Activated CD4-positive, alpha-beta T cell treated with anti-CD3 and anti-CD28 coated beads, Interleukin-2, amount 50 U/mL, for 4 hours (primary cell): ENCODE measurements around the gene CCDC126.
A peak's percentile ranks its signal among the peaks of the same experiment; 100 is the strongest.
"Not testable (repeated sequence)": the region's sequence is repeated elsewhere in the genome, so short reads cannot be mapped to it uniquely, and the experiment has no call there.

Source experiments
- DNase-seq, 2 experiments: peaks; one replicate each; pipeline ENCODE4 v3.0.0-alpha.2; 2020

Gene CCDC126

DNA sequence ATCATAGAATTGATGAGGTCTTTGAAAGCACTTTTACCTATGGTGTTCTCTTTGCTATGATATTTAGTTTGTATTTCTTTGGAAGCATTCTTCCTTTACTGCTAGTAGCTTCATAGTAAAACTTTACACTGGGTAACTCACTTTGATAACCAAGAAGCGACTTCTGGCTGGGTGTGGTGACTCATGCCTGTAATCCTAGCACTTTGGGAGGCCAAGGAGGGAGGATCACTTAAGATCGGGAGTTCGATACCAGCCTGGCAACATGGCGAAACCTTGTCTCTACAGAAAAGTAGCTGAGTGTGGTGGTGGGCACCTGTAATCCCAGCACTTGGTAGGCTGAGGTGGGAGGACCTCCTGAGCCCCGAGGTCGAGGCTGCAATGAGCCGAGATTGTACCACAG, 36.2 kb downstream of the CCDC126 start:
- no peak for DNase-seq

DNA sequence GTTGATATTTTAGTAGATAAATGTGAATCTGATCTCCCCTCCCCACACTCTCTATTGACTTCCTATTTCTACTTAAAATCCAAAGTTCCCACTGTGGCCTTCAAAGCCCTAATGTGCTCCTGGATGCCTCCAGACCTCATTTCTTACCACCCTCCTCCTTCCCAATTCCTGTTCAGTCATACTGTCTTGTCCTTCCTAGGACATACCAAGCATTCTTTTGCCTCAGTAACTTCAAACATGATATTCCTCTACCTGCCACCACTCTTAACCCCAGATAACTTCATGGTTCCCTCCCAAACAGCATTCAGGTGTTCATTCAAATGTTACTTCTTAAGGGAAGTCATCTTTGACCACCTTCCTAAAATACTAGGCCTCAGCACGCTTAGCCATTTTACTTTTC, 48.6 kb downstream of the CCDC126 start:
- no peak for DNase-seq

DNA sequence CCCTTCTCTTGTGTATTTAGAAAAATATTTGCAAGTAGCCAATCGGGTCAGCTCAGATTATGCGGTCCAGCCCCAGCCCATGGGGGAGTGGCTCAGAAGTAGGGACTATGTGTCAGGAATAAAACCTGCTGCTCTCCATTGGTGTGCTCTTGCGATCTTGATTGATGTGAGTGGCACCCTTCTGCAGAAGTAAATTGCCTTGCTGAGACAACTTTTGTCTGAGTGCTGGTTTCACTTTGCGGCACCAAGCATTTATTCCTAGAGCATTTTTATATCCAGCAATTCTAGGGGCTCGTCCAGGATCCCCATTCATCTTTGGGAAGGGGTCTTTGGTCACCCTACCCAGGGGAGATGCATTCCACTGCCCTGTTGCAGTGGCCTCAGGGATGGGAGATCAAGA, 56.8 kb downstream of the CCDC126 start:
- no peak for DNase-seq

GRCh38 chr7:23654508-23654907, 57.3 kb downstream of the CCDC126 start:
- DNase-seq = no peak

- no peak for DNase-seq
Measured at GRCh38 chr7:23655433-23655832, 58.3 kb downstream of the CCDC126 start.

DNA sequence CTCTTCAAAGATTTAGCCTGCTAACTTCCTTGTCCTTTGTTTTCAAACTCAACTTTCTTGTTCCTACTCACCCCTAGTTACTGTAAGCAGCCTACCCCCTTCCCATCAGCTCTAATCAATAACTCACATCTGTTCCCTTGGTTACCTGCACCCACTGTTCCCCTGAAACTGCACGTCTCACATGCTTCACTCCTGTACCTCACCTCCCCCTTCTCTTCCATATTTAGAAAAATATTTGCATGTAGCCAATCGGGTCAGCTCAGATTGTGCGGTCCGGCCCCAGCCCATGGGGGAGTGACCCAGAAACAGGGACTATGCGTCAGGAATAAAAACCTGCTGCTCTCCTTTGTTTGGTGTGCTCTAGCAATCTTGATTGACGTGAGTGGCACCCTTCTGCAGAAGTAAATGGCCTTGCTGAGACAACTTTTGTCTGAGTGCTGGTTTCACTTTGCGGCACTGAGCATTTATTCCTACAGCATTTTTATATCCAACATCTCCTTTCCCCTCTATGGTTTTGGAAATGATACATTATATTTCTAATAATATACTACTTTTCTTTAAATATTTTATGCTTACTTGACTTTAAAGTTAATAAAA, 61.7 kb downstream of the CCDC126 start:
- DNase-seq = no peak

DNA sequence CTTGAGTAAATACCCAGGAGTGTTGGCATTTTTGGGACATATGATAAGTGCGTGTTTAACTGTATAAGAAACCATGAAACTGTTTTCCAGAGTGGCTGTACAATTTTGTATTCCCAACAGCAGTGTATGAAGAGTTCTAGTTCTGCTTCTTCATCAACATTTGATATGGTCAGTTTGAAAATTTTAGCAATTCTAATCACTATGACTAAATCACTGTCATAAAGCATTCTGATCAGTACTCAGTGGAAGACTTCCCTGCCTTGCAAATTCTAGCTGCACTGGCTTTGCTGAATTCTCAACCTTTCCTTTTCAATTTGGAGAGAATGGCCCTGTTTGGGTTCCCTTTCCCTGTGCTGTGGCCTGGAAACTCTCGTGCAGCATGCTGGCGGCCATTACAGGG, 64.2 kb downstream of the CCDC126 start:
- no peak for DNase-seq

DNA sequence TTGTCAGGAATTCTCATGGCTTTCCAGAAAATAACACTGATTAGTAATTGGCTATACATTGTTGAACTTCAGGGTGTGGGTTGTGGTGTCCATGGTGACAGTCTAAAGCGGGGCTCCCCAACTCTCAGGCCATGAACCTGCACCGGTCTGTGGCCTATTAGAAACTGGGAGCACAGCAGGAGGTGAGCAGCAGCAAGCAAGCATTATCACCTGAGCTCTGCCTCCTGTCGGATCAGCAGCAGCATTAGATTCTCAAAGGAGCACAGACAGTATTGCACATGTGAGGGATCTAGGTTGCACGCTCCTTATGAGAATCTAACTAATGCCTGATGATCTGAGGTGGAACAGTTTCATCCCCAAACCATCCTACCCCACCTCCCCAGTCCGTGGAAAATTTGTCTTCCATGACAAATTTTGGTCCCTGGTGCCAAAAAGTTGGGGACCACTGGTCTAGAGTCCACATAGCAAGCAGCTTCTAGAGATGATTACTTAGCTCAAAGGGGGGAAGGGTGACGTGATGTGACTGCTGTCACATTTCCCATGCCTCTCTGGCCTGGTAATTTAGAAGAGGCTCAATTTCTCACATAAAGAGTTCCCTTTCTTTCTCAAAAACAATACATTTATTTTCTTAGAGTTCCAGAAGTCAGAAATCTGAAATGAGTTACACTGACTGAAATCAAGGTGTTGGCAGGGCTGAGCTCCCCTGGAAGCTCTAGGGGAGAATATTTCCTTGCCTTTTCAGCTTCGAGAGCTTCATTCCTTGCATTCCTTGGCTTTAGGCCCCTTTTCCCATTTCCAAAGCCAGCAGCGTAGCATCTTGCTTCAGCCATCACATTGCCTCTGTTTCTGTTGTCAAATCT, 65.2 kb downstream of the CCDC126 start:
- DNase-seq = no peak

DNA sequence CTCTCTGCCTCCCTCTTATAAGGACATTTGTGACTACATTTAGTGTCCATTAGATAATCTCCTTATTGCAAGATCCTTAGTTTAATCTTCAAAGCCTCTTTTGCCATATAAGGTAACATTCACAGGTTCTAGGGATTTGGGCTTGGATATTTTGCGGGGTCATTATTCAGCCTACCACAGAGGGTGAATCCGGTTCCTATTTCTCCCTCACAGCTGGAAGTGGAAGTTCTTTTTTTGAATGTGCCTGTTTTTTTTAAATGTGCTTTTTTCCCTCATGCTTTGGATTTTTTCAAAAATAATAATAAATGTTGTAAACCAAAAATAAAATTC, 65.8 kb downstream of the CCDC126 start:
- no peak for DNase-seq

DNA sequence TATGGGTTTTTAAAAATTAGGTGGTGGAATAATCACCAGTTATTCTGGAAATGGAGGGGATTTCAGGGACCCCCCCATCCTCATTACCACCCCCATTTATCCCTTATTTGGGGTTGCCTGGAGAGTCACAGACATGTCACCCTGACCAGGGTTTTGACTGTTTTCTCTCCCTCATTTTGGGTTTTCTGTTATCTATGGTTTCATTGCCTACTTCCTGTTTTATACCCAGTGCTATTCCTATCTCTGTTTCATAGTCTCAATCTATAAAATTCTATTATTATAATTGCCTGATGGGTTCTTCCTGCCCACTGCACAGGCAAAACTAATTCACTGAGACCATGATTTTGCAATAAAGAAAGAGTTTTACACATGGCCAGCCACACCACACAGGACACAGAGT, 66.9 kb downstream of the CCDC126 start:
- DNase-seq = no peak

DNA sequence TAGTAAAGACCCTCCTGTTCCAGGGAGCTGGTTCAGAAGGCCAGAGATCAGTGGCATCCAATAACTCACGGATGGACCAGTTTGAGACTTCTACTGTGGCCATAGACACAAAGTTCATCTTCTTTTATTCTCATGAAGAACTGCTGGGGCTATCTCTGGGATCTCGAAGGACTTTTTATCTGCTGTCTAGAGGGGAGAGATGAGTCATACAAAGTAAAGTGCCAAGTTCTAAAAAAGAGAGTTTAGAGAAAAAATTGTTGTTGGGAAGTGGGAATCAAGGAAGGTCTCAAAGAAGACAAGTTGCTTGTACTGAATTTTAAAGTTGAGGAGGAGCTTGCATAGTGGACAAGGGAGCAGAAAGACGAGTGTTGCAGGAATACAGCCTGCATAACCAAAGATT, 74.9 kb downstream of the CCDC126 start:
- DNase-seq = no peak

- peak; percentile 73 to 75 for DNase-seq
Measured at GRCh38 chr7:23679898-23680413, 82.8 kb downstream of the CCDC126 start, which contains the start of gene FAM221A. Gene FAM221A, plus strand, starts transcription at chr7:23680199. Its CDS starts 20 bp downstream, at chr7:23680219.

DNA sequence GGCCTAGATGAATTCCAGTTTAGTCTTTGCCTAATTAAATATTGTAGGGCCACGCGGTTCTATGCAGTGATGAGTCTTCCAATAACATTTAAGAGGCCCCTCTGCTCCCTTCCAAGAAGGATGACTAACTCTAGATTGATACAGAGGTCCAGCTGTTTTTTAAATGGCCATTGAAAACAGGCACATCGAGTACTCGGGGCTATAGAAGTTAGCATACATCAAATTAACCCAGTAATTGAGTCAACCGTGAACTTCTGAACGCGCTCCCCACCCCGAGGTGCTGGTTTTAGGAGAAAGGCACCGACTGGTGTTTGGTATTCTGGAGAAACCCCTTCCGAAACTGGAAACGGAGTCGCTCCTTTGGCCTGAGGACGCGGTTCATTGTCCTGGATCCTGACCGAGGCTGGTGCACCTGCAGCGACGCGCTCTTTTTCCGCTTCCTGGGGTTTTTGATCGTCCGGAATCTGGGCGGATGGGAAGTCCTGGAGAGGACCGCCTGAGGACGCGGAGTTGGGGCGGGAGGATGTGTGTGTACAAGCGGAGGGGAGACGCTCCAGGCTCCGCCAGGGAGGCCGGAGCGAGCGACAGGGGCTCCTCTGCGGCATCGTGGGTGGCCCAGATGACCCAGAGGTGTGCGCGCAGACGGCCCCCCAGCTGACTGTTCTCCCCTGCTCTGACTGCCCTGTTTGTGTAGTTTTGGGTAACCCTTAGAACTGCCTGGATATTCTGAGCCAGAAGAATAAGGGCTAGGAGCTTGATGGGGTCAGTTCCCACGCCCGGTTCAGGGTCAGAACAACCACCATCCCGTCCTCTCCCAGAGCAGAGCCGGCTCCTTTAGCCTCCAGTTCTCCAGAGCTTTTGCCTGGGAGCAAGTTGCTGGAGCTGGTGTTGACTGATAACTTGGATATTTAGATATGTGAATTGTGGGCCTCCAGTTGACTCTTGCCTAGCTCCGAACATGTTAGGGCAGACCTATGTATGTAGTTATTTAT, 83.5 kb downstream of the CCDC126 start:
- peak; percentile 17 to 35 for DNase-seq

- DNase-seq = not testable (repeated sequence)
Measured at GRCh38 chr7:23684041-23684440, 86.9 kb downstream of the CCDC126 start.

DNA sequence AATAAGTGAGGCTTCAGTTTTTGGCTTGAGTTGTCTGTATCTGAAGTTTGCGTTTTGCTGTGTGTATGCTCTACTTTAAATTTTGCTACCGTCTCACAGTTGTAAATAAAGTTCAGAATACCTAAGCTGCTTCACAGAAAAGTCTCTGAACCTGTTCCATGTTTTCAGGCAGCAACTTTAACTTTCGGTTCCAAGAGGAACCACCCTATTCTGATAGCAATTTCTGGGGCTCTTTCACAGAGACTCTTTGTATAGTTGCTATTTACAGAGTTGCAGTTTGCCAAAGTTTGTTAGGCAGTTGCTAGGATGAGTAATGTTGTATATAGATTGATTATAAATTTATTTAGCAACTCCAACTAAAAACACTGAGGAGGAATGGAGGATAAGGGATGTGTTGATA, 88.5 kb downstream of the CCDC126 start:
- no peak for DNase-seq

DNA sequence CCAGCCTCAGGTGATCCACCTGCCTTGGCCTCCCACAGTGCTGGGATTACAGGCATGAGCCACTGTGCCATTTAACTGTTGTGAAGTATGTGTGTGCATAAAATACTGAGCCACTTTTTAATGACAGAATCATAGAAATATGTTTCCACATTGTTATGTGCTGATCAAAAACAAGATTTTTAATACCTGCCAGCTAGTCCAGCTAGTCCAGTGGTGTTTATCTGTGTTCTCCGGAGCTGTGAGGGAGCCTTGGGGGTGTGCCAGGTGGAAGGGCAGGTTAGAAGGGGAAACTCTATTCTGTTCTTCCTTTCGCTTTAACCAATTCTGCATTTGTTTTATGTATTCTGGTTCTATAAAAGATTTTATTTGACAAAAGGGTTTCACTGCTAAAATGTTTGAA, 89.8 kb downstream of the CCDC126 start:
- DNase-seq = no peak

DNA sequence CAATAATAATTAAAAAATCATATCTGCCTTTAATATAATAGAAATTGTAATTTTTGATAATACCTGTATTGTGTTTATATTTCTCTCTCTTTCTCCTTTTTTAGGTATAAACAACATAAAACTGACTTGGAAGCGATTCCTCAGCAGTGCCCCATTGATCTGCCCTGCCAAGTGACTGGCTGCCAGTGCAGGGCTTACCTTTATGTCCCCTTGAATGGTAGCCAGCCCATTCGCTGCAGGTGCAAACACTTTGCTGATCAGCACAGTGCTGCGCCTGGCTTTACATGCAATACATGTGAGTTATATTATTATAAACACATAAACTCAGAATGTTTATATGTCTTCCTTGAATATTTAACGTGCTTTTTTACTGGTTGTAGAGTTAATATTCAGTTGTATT, 92.0 kb downstream of the CCDC126 start:
- DNase-seq = no peak

DNA sequence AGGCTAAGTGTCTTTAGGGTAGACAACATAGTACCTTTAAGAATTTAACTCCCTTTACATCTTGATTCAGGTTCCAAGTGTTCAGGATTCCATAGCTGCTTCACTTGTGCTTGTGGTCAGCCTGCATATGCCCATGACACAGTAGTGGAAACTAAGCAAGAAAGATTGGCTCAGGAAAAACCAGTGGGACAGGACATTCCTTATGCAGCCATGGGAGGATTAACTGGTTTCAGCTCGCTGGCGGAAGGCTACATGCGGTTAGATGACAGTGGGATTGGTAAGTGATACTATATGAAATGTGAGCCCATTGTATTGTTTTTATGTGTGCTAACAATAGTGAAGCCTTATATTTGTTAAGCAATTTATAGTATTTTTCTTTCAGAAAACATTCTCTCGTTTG, 94.1 kb downstream of the CCDC126 start:
- DNase-seq = no peak

GRCh38 chr7:23693224-23693623, 96.0 kb downstream of the CCDC126 start:
- DNase-seq = no peak
